Neural crest cell (in vitro differentiated cells): ENCODE measurements around the gene KLK11. TPM values are rescaled to one million over a fixed set of nuclear protein-coding genes. Genes with fewer than 3 reads are reported as not detected.

ENCODE experiments used
- DNase-seq: peaks from one replicate; pipeline ENCODE4 v3.0.0; 2021; ENCODE audit warnings: low read depth, mixed read lengths, low spot score
- H3K27ac Mint-ChIP-seq: one replicate; pipeline ENCODE4 v1.8.0; 2021; ENCODE audit warnings: mild to moderate bottlenecking, mixed read lengths; ENCODE audit not compliant: unreplicated experiment
- H3K27me3 Mint-ChIP-seq: 2 replicates; pipeline ENCODE4 v1.8.0; 2021; ENCODE audit warnings: low read depth, mild to moderate bottlenecking, mixed read lengths
- H3K36me3 Mint-ChIP-seq: 2 replicates; pipeline ENCODE4 v1.8.0; 2021; ENCODE audit warnings: low read depth, mild to moderate bottlenecking, mixed read lengths
- H3K4me1 Mint-ChIP-seq: 2 replicates; pipeline ENCODE4 v1.8.0; 2021; ENCODE audit warnings: mixed read lengths
- H3K4me3 Mint-ChIP-seq: one replicate; pipeline ENCODE4 v1.8.0; 2021; ENCODE audit warnings: mild to moderate bottlenecking, mixed read lengths
- H3K9me3 Mint-ChIP-seq: 2 replicates; pipeline ENCODE4 v1.8.0; 2021; ENCODE audit warnings: mixed read lengths
- total RNA-seq: library from RNA; stranded (reverse); gene quantifications from 2 replicates; pipeline ENCODE4 v1.2.1, GENCODE V29; 2021
- TF ChIP-seq, protein P1 (sequence below): fragments of 200-600 bp; sonication (generic); conservative IDR thresholded peaks from 2 replicates; pipeline ENCODE4 v1.5.0; 2021; ENCODE audit warnings: antibody characterized with exemption, mild to moderate bottlenecking

Gene KLK11
- total RNA-seq, 1 donor from 2014 or later: not detected

DNA sequence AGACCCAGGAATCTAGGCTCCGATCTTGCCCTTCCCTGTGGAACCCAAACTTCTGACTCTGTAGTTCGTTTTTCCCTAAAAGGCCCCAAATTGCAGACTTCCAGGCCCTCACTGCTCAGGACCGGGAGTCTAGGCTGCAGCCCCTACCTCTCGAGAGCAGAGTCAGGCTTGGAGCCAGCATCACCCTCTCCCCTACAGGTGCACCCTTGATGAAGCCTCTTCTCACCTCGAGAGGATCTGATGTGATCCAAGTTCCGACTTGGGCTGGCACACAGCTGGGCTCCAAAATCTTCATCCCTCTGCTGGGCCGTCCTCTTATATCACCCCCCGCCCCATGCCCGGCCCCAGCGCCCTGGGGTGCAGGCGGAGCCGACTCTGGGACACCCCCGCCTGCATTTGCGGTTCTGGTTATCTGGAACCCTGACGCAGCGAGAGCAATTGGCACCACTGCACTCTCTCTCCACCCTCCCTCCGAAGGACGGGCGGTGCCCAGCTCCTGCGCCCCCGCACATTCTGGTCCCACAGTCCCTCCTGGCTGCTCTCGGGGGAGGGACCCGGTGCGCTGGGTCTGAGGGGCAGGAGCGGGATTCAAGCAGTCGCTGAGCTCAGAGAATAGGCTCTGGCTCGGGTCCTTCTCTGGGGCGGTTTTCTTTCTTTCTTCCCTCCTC, 42.7 kb downstream of the KLK11 start, which contains the start of gene KLK7:
TSS of gene KLK7 (minus strand) at position 293 of the 668 bp plus-strand sequence. CDS start 1,518 bp downstream, outside the sequence.
- no peak within 1 kb of the TSS for H3K27ac Mint-ChIP-seq
- peaks cover 58% of the 10 kb centered on the region for H3K27me3 Mint-ChIP-seq
- H3K4me3 Mint-ChIP-seq: no peak within 1 kb of the TSS
- H3K4me1 Mint-ChIP-seq: peaks cover 8% of the 10 kb centered on the region
- DNase-seq: no peak
- H3K36me3 Mint-ChIP-seq: no peaks in the 10 kb centered on the region
- TF ChIP-seq, protein P1, sequence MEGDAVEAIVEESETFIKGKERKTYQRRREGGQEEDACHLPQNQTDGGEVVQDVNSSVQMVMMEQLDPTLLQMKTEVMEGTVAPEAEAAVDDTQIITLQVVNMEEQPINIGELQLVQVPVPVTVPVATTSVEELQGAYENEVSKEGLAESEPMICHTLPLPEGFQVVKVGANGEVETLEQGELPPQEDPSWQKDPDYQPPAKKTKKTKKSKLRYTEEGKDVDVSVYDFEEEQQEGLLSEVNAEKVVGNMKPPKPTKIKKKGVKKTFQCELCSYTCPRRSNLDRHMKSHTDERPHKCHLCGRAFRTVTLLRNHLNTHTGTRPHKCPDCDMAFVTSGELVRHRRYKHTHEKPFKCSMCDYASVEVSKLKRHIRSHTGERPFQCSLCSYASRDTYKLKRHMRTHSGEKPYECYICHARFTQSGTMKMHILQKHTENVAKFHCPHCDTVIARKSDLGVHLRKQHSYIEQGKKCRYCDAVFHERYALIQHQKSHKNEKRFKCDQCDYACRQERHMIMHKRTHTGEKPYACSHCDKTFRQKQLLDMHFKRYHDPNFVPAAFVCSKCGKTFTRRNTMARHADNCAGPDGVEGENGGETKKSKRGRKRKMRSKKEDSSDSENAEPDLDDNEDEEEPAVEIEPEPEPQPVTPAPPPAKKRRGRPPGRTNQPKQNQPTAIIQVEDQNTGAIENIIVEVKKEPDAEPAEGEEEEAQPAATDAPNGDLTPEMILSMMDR: no peak
- peaks cover 3% of the 10 kb centered on the region for H3K9me3 Mint-ChIP-seq

DNA sequence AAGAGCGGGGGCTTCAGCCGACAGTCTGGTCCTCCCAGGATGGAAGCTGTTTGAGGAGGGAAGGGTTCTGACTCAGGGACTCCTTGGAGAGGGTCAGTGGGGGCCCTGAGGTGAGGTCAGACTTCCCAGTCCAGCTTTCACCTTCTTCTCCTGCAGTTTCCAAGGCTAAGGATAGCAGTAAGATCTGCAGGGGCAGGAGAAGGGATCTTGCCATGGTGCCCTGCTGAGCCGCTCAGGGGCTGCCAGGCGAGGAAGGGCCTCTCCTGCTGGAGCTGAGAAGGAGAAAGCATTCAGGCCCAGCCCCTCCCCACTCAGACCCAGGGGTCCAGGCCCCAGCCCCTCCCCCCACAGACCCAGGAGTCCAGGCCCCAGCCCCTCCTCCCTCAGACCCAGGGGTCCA, 44.2 kb downstream of the KLK11 start:
- Mint-ChIP-seq H3K36me3 (no peaks in the 10 kb centered on the region), H3K27me3 (peaks cover 48% of the 10 kb centered on the region), H3K4me1 (peaks cover 13% of the 10 kb centered on the region), H3K27ac (no peak overlapping the region), H3K4me3 (no peak overlapping the region), H3K9me3 (peaks cover 5% of the 10 kb centered on the region)
- TF ChIP-seq, protein P1: no peak
- DNase-seq: no peak

DNA sequence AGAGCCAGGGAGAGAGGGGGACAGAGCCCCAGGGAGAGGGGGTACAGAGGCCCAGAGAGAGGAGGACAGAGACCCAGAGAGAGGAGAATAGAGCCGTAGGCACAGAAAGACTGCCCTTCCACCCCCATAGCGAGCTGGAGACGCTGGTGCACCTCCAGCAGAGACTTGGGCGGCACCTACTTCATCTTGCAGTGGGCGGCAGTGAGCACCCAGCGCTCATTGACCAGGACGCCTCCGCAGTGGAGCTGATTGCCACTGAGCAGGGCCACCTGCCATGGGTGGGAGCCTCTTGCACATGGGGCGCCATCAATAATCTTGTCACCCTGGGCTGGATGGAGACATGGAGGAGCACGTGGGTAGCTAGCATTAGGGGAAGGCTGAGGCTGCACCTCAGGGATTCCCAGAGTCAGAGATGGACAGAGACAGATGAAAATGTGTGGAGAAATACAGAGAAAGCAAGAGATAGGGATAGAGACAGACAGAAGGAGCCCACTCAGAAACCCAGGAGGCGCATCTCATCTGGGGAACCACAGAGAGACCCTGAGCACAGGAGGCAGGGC, 44.7 kb downstream of the KLK11 start:
- Mint-ChIP-seq H3K9me3 (peaks cover 6% of the 10 kb centered on the region), H3K27me3 (peaks cover 44% of the 10 kb centered on the region), H3K36me3 (no peaks in the 10 kb centered on the region), H3K4me1 (peaks cover 13% of the 10 kb centered on the region), H3K4me3 (no peak overlapping the region), H3K27ac (no peak overlapping the region)
- DNase-seq: no peak
- TF ChIP-seq, protein P1: no peak

DNA sequence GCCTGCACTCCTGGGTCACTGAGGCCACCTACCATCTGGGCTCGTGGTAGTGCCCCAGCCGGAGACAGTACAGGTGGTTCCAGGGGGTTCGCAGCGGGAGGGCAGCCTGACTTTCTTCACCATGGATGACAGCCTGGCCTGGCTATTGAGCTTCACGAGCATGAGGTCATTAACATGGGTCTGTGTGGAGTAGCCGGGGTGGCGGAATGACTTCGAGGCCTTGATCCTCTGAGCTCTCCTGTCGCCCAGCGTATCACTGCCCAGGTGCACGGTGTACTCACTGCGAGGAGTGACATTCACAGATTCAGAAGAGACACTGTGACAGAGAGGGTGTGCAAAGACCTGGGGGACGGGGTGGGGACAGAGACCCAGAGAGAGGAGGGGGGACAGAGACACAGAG, 46.2 kb downstream of the KLK11 start:
- Mint-ChIP-seq H3K4me3 (no peak overlapping the region), H3K9me3 (peaks cover 6% of the 10 kb centered on the region), H3K27ac (no peak overlapping the region), H3K27me3 (peaks cover 39% of the 10 kb centered on the region), H3K36me3 (no peaks in the 10 kb centered on the region), H3K4me1 (peaks cover 13% of the 10 kb centered on the region)
- TF ChIP-seq, protein P1: no peak
- no peak for DNase-seq

DNA sequence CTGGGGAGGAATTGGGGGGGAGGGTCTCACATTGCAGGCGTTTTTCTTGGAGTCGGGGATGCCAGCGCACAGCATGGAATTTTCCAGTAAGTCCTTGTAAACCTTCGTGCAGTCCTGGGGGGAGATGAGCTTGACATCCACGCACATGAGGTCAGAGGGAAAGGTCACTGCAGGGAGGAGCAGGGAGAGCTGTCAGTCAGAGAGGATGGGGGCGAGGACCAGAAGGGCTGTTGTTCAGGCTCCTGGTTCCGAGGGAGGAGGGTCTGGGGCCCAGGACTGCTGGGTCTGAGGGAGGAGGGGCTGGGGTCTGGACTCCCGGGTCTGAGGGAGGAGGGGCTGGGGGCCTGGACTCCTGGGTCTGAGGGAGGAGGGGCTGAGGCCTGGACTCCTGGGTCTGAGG, 46.7 kb downstream of the KLK11 start:
- TF ChIP-seq, protein P1: no peak
- Mint-ChIP-seq H3K9me3 (peaks cover 3% of the 10 kb centered on the region), H3K4me3 (no peak overlapping the region), H3K27ac (peak overlapping the region; percentile 12), H3K36me3 (no peaks in the 10 kb centered on the region), H3K27me3 (peaks cover 34% of the 10 kb centered on the region), H3K4me1 (peaks cover 13% of the 10 kb centered on the region)
- DNase-seq: no peak
